ENCODE results near the gene STRIT1. TPM values are rescaled to one million over a fixed set of nuclear protein-coding genes. Genes with fewer than 3 reads are reported as not detected.
A peak's percentile ranks its signal among the peaks of the same experiment; 100 is the strongest.

Gene STRIT1
- polyA plus RNA-seq, 6 donors from 2014 or later, result not detected

DNA sequence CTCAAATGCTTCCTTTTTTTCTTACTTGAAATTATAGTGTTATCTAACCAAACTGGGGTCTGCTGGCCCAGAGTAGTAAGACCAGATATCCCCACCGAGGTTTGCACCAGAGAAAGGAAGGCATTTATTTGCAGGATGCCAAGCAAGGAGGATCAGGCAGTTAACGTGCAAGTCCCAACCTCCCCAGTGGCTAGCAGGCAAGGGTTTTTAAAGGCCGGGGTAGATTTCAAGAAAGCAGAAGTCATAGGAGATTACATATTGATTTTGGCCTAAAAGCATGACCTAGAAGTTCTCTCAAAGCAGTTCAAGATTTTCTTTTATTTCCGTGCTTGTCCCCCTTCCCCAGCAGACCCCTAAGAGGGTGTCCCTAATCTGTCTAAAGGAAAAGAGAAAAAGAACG lies 32.8 kb upstream of the STRIT1 start:
- no peak for DNase-seq
- ATAC-seq (ENCODE audit: low read depth in 2 of 2), result no peak
- no peak overlapping the region for H3K27ac Mint-ChIP-seq
- H3K4me1 Mint-ChIP-seq, result no peaks in the 10 kb centered on the region
- H3K4me3 Mint-ChIP-seq, result no peak overlapping the region
- H3K9me3 Mint-ChIP-seq, result peaks cover 0 to 1% (median 0%) of the 10 kb centered on the region in 7 donors
- no peaks in the 10 kb centered on the region for H3K36me3 Mint-ChIP-seq
- no peaks in the 10 kb centered on the region for H3K27me3 Mint-ChIP-seq

DNA sequence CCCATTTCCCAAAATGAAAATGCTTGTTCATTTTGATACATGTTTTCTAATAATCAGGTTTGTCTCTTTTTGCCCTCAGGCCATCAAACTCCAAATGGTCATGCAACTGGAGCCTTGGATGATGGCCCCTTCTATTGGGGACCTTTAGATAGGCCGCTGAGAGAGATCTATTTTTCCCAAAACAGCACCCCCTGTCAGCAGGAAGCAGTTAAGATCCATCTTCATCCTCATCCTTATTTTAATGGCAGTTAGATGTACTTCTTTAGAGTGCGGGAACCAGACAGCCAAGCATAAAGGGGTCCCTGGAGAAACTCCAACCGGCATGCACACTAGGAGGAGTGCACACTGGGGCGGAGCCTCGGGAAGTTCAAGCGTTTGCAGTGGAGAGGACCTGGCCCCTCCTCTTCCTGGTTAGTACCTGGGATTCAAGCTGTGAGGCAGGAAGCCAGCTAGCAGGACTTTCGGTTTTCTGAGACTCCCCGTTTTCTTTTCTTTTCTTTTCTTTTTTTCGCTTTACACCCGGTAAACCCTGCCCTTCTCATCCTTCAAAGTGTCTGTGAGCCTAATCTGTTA lies 31.9 kb upstream of the STRIT1 start:
- no peaks in the 10 kb centered on the region for H3K27me3 Mint-ChIP-seq
- ATAC-seq (ENCODE audit: low read depth in 2 of 2), result no peak

DNA sequence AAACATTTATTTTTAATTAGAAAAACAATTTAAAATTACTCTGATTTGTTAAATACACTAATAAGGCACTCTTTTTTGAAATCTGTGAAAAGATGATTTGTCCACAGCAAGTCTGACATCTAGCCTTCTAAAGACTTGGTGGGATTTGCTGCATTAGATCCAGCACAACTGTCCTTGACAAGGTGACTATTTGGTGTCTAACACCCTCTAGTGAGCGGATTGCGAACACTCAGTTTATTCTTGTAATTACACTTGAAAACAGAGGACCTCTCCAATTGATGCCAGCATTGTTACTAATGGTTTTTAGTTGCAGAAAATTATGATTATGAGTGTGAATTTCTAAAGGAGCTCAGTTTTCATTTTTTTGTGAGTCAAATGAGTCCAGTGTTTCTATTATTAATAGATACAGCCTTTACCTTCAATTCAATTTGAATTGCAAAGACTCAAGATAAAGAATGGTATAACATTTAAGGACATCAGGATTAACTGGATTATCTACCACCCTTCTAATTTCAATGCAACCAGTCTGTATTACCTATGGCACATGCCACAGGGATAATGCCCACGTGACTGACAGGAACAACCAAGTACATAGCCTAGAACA lies 29.7 kb upstream of the STRIT1 start:
- H3K4me1 Mint-ChIP-seq, result no peaks in the 10 kb centered on the region
- H3K27ac Mint-ChIP-seq, result no peak overlapping the region
- ATAC-seq (ENCODE audit: low read depth in 2 of 2) (peak; percentile 40 to 64), DNase-seq (peak; percentile 25)
- H3K4me3 Mint-ChIP-seq, result no peak overlapping the region
- peaks cover 0 to under 1% (median 0%) of the 10 kb centered on the region in 7 donors for H3K9me3 Mint-ChIP-seq
- no peaks in the 10 kb centered on the region for H3K27me3 Mint-ChIP-seq
- no peaks in the 10 kb centered on the region for H3K36me3 Mint-ChIP-seq

More for the DNA sequence above, 31.9 kb upstream of the STRIT1 start:
- no peaks in the 10 kb centered on the region for H3K36me3 Mint-ChIP-seq
- H3K9me3 Mint-ChIP-seq, result peaks cover 0 to 1% (median 0%) of the 10 kb centered on the region in 7 donors
- H3K4me3 Mint-ChIP-seq, result peak overlapping the region in 1 of 8 donors; percentile 9
- H3K27ac Mint-ChIP-seq, result no peak overlapping the region
- H3K4me1 Mint-ChIP-seq, result no peaks in the 10 kb centered on the region
- no peak for DNase-seq

DNA sequence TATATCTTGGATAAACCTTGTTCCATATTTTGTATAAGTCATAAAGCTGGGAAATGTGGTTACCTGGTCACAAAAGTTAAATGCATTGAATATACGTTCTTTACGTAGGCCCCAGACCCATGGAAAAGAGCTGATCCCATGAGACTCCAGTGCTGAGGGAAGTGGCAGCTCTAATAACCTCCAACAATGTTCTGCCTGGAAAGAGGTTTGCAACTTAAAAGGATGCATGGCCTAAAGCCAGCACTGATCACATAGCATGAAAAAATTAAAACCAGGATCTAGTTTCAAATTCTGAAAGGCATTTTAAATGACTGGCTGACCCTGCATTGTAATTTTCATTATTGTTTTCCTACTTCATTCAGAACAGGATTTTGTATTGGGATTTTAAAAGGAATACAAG lies 27.9 kb upstream of the STRIT1 start:
- Mint-ChIP-seq H3K4me1 (no peaks in the 10 kb centered on the region), H3K36me3 (no peaks in the 10 kb centered on the region), H3K4me3 (no peak overlapping the region), H3K27me3 (no peaks in the 10 kb centered on the region), H3K27ac (no peak overlapping the region), H3K9me3 (no peaks in the 10 kb centered on the region)
- ATAC-seq (ENCODE audit: low read depth in 2 of 2), result no peak
- no peak for DNase-seq

DNA sequence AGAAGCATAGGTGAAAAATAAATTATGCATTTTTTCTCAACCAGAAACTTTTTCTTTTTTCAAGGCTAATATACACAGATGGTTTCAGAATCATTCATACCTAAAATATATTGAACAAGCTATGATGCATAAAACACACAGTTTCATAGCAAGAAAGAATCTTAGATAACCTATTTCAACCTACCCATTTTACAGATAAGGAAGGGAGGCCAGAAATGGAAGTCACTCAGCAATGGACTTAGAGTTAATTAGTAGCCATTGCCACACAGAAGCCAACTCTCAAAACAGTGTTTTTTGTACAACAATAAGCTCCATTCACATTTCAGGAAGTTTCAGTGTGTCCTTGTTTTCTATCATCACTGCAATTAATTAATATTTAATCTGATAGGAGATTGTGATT lies 27.5 kb upstream of the STRIT1 start:
- Mint-ChIP-seq H3K9me3 (no peaks in the 10 kb centered on the region), H3K36me3 (no peaks in the 10 kb centered on the region), H3K27me3 (no peaks in the 10 kb centered on the region), H3K4me3 (no peak overlapping the region), H3K4me1 (no peaks in the 10 kb centered on the region), H3K27ac (no peak overlapping the region)
- ATAC-seq (ENCODE audit: low read depth in 2 of 2) (no peak), DNase-seq (no peak)

DNA sequence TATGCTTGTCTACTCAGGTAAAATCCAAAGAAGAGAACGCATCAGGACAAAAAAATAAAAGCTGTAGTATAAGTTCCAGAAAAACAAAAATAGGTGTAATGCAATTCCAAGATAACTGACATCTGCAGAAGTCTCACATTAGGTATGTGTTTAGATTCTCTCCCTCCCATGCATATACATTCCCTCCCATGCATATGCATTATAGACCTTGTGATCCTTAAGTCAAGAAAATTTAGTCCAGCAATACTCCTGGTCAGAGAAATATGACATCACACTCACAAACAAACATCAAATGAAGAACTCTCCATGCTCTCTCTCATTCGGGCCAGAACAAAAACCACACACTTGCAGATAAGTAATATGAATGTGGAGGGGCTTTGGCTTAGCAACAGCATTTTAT lies 25.3 kb upstream of the STRIT1 start:
- Mint-ChIP-seq H3K27ac (no peak overlapping the region), H3K4me3 (no peak overlapping the region), H3K36me3 (no peaks in the 10 kb centered on the region), H3K9me3 (no peaks in the 10 kb centered on the region), H3K4me1 (no peaks in the 10 kb centered on the region), H3K27me3 (no peaks in the 10 kb centered on the region)
- no peak for DNase-seq
- no peak for ATAC-seq (ENCODE audit: low read depth in 2 of 2)

DNA sequence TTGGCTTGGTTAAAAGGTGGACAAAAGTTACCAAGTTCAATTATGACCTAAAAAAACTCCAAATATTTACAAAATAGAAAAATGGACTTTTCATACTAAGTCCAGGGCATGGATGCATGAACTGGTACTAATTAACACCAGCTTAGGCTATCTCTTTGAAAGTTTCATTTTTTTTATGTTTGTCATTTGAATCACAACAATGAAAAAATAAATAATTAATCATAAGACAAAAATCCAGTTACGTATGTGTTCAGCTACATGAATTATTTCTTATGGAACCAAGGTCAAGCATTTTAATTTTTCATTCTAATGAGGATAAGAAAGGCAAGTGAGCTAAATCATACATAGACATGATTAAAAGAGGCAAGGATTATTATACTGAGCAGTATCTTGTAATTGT lies 23.7 kb upstream of the STRIT1 start:
- ATAC-seq (ENCODE audit: low read depth in 2 of 2) (no peak), DNase-seq (no peak)
- no peaks in the 10 kb centered on the region for H3K36me3 Mint-ChIP-seq
- no peak overlapping the region for H3K4me3 Mint-ChIP-seq
- no peaks in the 10 kb centered on the region for H3K27me3 Mint-ChIP-seq
- H3K9me3 Mint-ChIP-seq, result no peaks in the 10 kb centered on the region
- H3K27ac Mint-ChIP-seq, result no peak overlapping the region
- no peaks in the 10 kb centered on the region for H3K4me1 Mint-ChIP-seq

DNA sequence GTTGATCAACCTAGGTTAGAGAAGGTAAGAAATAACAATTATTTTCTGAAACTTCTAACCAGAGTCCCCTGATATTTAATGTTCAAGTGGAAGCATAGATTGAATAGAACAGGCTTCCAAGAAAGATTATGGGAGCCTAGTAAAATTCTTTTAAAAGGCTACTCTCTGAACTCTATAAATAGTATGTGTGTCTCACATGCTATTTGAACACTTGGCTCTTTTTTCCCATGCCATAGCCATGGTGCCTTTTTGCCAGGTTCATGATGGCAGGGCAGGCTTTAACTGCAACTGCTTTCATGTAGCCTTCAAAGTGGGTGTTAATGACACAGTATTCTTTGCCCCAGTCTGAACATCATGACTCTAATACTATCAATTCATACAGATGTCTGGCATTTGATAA lies 22.9 kb upstream of the STRIT1 start:
- H3K27me3 Mint-ChIP-seq, result no peaks in the 10 kb centered on the region
- no peak for ATAC-seq (ENCODE audit: low read depth in 2 of 2)
- H3K27ac Mint-ChIP-seq, result no peak overlapping the region
- no peaks in the 10 kb centered on the region for H3K9me3 Mint-ChIP-seq
- H3K4me1 Mint-ChIP-seq, result no peaks in the 10 kb centered on the region
- H3K4me3 Mint-ChIP-seq, result no peak overlapping the region
- no peak for DNase-seq
- H3K36me3 Mint-ChIP-seq, result no peaks in the 10 kb centered on the region

DNA sequence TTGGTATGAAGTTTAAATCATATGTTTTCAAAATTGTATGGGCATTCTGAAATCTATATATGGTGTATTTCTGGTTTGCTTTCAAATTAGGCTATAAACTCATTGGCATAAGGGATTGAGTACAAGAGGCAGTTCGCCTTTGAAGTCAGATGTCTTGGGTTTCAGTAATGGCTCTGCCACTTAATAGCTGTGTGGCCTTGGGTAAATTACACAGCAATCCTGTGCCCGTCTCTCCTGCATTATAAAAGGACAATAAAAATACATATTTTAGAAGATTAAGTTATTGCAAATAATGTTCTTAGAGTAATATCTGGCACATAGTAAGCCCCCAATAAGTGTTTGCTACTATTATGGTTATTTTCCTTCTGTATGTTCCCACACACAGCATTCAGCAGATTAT lies 20.4 kb upstream of the STRIT1 start:
- ATAC-seq (ENCODE audit: low read depth in 2 of 2), result no peak
- no peak overlapping the region for H3K27ac Mint-ChIP-seq

DNA sequence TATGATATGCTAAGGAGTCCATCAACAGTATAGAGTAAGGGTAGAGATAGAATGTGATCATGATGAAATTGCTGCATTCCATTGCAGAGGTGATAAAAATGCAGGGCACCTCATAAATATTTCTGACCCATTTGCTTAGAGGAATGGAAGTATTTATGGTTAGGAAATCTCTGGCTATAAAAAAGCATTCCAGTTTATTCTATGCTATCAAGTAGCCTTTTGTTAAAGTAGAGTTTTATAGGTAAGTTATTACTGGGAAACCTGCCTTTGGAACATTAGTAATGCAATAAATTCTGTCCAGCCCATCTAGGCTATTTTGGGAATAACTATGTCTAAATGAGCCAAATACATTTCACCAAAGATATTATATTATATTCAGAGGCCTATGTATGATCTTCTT lies 19.8 kb upstream of the STRIT1 start:
- no peak overlapping the region for H3K27ac Mint-ChIP-seq

More for the DNA sequence above, 20.4 kb upstream of the STRIT1 start:
- DNase-seq, result no peak
- H3K9me3 Mint-ChIP-seq, result no peaks in the 10 kb centered on the region
- H3K4me1 Mint-ChIP-seq, result no peaks in the 10 kb centered on the region
- H3K36me3 Mint-ChIP-seq, result no peaks in the 10 kb centered on the region
- no peaks in the 10 kb centered on the region for H3K27me3 Mint-ChIP-seq
- H3K4me3 Mint-ChIP-seq, result no peak overlapping the region

DNA sequence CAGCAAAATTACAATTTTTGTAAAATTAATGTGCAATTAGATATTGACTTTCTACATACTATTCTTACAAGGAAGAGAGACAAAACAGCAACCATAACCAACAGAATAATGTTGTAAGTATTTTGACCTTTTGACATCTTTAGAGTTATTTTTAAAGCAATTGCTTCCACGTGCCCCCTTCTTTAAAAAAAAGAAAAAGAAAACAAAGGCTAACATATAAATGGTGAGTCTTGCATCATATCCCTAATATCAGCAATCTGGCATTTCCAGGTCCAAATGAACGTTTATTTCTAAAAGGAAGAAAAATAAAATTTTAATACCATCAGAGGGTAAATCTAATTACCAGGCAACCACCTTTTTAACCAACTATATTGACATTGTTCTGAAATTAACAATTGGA lies 19.3 kb upstream of the STRIT1 start:
- H3K27me3 Mint-ChIP-seq, result no peaks in the 10 kb centered on the region
- no peaks in the 10 kb centered on the region for H3K4me1 Mint-ChIP-seq
- no peak for ATAC-seq (ENCODE audit: low read depth in 2 of 2)
- no peak overlapping the region for H3K27ac Mint-ChIP-seq
- H3K4me3 Mint-ChIP-seq, result no peak overlapping the region
- H3K9me3 Mint-ChIP-seq, result no peaks in the 10 kb centered on the region
- H3K36me3 Mint-ChIP-seq, result no peaks in the 10 kb centered on the region
- DNase-seq, result no peak

More for the DNA sequence above, 19.8 kb upstream of the STRIT1 start:
- Mint-ChIP-seq H3K27me3 (no peaks in the 10 kb centered on the region), H3K4me3 (no peak overlapping the region), H3K36me3 (no peaks in the 10 kb centered on the region), H3K9me3 (no peaks in the 10 kb centered on the region), H3K4me1 (no peaks in the 10 kb centered on the region)
- ATAC-seq (ENCODE audit: low read depth in 2 of 2) (no peak), DNase-seq (no peak)

DNA sequence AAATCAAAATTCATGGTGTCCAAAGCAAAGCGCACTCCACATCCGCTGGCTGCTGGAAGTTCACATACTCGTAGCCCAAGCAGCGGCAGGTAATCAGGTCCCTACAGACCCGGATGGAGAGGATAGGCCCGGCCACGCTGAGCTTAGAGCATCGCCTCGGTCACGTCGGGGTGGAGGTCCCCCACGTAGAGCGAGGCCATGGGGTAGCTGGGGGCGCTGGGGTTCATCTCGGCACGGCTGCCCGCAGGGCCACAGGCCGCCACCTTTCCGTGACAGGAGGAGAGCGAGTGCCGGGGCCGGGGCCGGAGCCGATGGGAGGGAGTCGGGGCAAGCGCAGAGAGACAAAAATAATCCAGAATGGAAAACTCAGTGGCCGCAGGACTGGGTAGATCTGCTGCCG lies 16.1 kb upstream of the STRIT1 start:
- H3K9me3 Mint-ChIP-seq, result no peaks in the 10 kb centered on the region
- DNase-seq (no peak), ATAC-seq (ENCODE audit: low read depth in 2 of 2) (no peak)
- no peaks in the 10 kb centered on the region for H3K27me3 Mint-ChIP-seq
- no peak overlapping the region for H3K27ac Mint-ChIP-seq
- no peak overlapping the region for H3K4me3 Mint-ChIP-seq
- H3K4me1 Mint-ChIP-seq, result no peaks in the 10 kb centered on the region
- no peaks in the 10 kb centered on the region for H3K36me3 Mint-ChIP-seq

DNA sequence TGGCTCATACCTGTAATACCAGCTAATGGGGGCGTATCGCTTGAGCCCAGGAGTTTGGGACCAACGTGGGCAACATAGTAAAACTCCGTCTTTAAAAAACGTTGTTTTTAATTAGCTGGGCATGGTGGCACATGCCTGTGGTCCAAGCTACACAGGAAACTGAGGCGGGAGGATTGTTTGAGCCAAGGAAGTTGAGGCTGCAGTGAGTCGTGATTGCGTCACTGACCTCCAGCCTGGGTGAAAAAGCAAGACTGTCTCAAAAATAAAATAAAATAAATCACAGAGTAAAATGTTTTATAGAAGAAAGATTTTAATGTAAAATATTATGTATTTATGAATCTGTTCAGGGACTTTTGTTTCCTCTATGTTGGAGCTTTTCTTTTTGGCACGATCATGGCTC lies 15.3 kb upstream of the STRIT1 start:
- ATAC-seq (ENCODE audit: low read depth in 2 of 2), result no peak
- Mint-ChIP-seq H3K4me1 (no peaks in the 10 kb centered on the region), H3K27ac (no peak overlapping the region), H3K9me3 (peaks cover 0 to 6% (median 0%) of the 10 kb centered on the region in 7 donors), H3K4me3 (no peak overlapping the region), H3K27me3 (no peaks in the 10 kb centered on the region), H3K36me3 (no peaks in the 10 kb centered on the region)
- no peak for DNase-seq

DNA sequence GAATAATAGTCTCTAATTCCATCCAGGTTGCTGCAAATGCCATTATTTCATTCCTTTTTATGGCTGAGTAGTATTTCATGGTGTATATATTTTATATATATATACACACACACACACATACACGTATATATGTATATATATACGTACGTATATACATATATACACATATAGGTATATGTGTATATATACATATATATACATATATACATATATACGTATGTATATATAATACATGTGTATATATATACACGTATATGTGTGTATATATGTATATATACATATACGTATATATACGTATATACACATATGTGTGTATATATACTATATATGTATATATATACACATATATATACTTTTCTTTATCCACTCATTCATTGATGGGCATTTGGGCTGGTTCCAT lies 13.7 kb upstream of the STRIT1 start:
- H3K9me3 Mint-ChIP-seq, result peaks cover 0 to 6% (median 0%) of the 10 kb centered on the region in 7 donors
- no peak for DNase-seq
- ATAC-seq (ENCODE audit: low read depth in 2 of 2), result no peak
- H3K27ac Mint-ChIP-seq, result no peak overlapping the region
- H3K36me3 Mint-ChIP-seq, result no peaks in the 10 kb centered on the region
- H3K27me3 Mint-ChIP-seq, result no peaks in the 10 kb centered on the region
- H3K4me3 Mint-ChIP-seq, result no peak overlapping the region
- no peaks in the 10 kb centered on the region for H3K4me1 Mint-ChIP-seq

DNA sequence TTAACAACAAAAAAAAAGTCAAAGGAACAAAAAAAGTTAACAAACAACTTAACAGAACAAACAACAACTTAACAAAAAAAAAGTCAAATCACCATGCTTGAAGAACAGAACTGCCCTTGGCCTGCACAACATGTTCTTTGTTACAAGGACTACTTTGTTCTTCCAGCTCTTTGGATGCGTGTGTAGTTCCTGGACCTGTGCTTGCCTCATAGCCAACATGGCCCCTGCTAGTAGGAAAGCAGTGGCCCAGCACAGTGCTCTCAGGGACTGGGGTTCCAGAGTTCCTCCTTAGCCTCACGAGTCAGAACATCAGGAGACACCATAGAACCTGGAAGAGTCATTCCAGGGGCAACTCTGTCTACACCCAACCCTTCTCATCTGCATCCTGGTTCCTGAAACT lies 10.9 kb upstream of the STRIT1 start:
- ATAC-seq (ENCODE audit: low read depth in 2 of 2) (no peak), DNase-seq (no peak)
- Mint-ChIP-seq H3K4me1 (no peaks in the 10 kb centered on the region), H3K9me3 (peaks cover 0 to 9% (median 2%) of the 10 kb centered on the region in 7 donors), H3K27me3 (no peaks in the 10 kb centered on the region), H3K4me3 (no peak overlapping the region), H3K27ac (no peak overlapping the region), H3K36me3 (no peaks in the 10 kb centered on the region)

All from naive B cell (primary cell).